Nephron progenitor cell (in vitro differentiated cells): ENCODE data around the gene SLC24A1.

ENCODE experiments used
- DNase-seq: peaks from one replicate; pipeline ENCODE4 v3.0.0; 2021
- H3K27ac Mint-ChIP-seq: 2 replicates; pipeline ENCODE4 v1.8.0; 2021; ENCODE audit warnings: mild to moderate bottlenecking, moderate library complexity, mixed read lengths
- H3K27me3 Mint-ChIP-seq: 2 replicates; pipeline ENCODE4 v1.8.0; 2021; ENCODE audit warnings: mild to moderate bottlenecking, low read depth, mixed read lengths; ENCODE audit not compliant: poor library complexity
- H3K36me3 Mint-ChIP-seq: 2 replicates; pipeline ENCODE4 v1.8.0; 2021; ENCODE audit warnings: low read depth, mixed read lengths
- H3K4me1 Mint-ChIP-seq: 2 replicates; pipeline ENCODE4 v1.8.0; 2021; ENCODE audit warnings: mixed read lengths
- H3K4me3 Mint-ChIP-seq: 2 replicates; pipeline ENCODE4 v1.8.0; 2021; ENCODE audit warnings: mild to moderate bottlenecking, moderate library complexity, mixed read lengths
- H3K9me3 Mint-ChIP-seq: 2 replicates; pipeline ENCODE4 v1.8.0; 2021; ENCODE audit warnings: mild to moderate bottlenecking, moderate library complexity, mixed read lengths
- TF ChIP-seq, protein P1 (sequence below): fragments of 200-600 bp; sonication (generic); IDR thresholded peaks from 2 replicates; pipeline ENCODE4 v1.5.0; 2021; ENCODE audit warnings: antibody characterized with exemption

SLC24A1 gene

DNA sequence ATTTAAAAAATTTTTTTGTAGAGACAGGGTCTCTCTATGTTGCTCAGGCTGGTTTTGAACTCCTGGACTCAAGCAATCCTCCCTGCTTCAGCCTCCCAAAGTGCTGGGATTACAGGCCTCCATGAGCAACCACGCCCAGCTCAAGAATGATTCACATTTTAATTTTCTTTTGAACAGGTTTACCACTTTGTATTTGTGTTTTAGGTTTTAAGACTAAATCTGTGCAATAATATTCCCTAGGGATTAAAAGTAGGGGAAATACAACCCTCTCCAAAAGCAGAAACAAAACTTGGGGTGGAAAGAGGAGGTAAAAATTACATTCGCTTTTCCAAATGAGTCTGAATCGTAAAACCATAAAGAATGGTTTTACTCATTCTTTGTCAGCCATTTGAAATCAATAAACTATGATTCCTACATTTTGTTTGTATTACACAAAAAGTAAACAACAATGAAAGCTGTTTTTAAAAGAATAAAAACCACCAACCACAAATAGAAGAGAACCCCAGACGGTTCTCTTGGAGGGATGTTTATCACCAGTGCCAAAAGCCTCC, 37.8 kb downstream of the SLC24A1 start:
- TF ChIP-seq, protein P1, sequence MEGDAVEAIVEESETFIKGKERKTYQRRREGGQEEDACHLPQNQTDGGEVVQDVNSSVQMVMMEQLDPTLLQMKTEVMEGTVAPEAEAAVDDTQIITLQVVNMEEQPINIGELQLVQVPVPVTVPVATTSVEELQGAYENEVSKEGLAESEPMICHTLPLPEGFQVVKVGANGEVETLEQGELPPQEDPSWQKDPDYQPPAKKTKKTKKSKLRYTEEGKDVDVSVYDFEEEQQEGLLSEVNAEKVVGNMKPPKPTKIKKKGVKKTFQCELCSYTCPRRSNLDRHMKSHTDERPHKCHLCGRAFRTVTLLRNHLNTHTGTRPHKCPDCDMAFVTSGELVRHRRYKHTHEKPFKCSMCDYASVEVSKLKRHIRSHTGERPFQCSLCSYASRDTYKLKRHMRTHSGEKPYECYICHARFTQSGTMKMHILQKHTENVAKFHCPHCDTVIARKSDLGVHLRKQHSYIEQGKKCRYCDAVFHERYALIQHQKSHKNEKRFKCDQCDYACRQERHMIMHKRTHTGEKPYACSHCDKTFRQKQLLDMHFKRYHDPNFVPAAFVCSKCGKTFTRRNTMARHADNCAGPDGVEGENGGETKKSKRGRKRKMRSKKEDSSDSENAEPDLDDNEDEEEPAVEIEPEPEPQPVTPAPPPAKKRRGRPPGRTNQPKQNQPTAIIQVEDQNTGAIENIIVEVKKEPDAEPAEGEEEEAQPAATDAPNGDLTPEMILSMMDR = no peak
- no peak overlapping the region for H3K4me3 Mint-ChIP-seq
- H3K27ac Mint-ChIP-seq = no peak overlapping the region
- peaks cover 16% of the 10 kb centered on the region for H3K36me3 Mint-ChIP-seq
- H3K27me3 Mint-ChIP-seq = no peaks in the 10 kb centered on the region
- DNase-seq = no peak
- H3K9me3 Mint-ChIP-seq = no peaks in the 10 kb centered on the region
- peaks cover 4% of the 10 kb centered on the region for H3K4me1 Mint-ChIP-seq

DNA sequence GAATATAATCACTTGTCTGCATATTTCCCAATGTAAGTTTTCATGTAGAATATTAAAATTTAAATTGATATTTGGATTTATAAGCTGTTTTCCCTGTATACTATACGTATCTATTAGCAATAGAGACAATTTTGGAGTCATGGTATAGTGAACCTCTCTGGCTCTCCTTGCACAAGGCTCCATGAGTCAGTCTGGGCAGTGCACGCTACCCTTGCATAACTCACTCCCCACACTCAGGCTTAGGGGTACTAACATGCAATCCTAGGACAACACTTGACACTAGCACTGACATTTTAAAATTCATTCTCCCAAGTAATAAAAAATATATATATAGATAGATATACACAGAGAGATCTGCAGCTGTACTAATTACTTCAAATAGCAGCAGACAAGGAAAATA, 39.2 kb downstream of the SLC24A1 start:
- H3K4me3 Mint-ChIP-seq = no peak overlapping the region
- no peak for DNase-seq
- H3K9me3 Mint-ChIP-seq = no peaks in the 10 kb centered on the region
- peaks cover 4% of the 10 kb centered on the region for H3K4me1 Mint-ChIP-seq
- H3K36me3 Mint-ChIP-seq = peaks cover 3% of the 10 kb centered on the region
- no peaks in the 10 kb centered on the region for H3K27me3 Mint-ChIP-seq
- no peak overlapping the region for H3K27ac Mint-ChIP-seq
- TF ChIP-seq, protein P1 = no peak

DNA sequence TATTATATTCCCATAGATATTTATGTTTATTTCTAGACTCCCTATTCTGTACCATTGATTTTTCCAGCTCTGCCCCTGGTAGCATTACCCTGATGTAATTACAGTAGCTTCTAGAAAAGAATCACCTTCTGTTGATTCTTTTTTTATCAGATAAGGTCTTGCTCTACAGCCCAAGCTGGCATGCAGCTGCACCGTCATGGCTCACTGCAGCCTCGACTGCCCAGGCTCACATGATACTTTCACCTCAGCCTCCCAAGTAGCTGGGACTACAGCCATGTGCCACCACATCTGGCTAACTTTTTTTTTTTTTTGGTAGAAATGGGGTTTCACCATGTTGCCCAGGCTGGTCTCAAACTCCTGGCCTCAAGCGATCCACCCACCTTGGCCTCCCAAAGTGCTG, 41.8 kb downstream of the SLC24A1 start:
- Mint-ChIP-seq H3K4me1 (peaks cover 4% of the 10 kb centered on the region), H3K27me3 (no peaks in the 10 kb centered on the region), H3K27ac (no peak overlapping the region), H3K4me3 (no peak overlapping the region), H3K36me3 (no peaks in the 10 kb centered on the region), H3K9me3 (no peaks in the 10 kb centered on the region)
- DNase-seq = no peak
- TF ChIP-seq, protein P1 = no peak

DNA sequence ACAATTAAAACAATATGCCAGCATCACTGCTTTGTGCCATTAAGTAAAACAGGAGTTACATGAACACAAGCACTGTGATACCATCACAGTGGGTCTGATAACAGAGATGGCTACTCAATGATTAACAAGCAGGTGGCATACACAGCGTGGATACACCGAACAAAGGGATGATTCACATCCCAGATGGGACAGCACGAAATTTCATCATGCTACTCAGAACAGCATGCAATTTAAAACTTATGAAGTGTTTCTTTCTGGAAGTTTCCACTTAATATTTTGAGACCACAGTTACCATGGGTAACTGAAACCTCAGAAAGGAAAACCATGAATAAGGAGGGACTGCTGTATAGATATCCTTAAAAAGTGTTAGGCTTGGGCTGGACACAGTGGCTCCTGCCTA, 44.5 kb downstream of the SLC24A1 start:
- DNase-seq = no peak
- Mint-ChIP-seq H3K4me1 (peaks cover 4% of the 10 kb centered on the region), H3K9me3 (no peaks in the 10 kb centered on the region), H3K36me3 (peaks cover 9% of the 10 kb centered on the region), H3K4me3 (no peak overlapping the region), H3K27me3 (no peaks in the 10 kb centered on the region), H3K27ac (no peak overlapping the region)
- TF ChIP-seq, protein P1 = no peak

DNA sequence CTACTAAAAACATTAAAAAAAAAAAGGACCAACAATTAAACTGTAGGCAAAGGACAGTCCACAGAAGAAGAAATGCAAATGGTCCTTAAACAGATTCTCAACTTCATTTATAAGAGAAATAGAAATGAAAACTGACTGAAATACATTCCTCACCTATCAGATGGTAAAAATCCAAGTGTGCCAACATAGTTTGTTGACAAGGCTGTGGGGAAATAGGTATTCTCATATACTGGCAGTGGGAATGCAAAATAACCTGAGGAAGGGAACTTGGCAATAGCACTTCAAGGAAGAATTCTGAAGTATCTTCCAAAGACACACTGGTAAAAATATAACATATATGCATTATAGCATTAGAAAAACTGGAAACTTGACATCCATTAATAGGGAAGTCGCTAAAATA, 53.8 kb downstream of the SLC24A1 start:
- Mint-ChIP-seq H3K27me3 (peaks cover 10% of the 10 kb centered on the region), H3K27ac (no peak overlapping the region), H3K4me1 (no peaks in the 10 kb centered on the region), H3K9me3 (no peaks in the 10 kb centered on the region), H3K4me3 (no peak overlapping the region), H3K36me3 (peaks cover 9% of the 10 kb centered on the region)
- no peak for DNase-seq
- TF ChIP-seq, protein P1 = no peak

DNA sequence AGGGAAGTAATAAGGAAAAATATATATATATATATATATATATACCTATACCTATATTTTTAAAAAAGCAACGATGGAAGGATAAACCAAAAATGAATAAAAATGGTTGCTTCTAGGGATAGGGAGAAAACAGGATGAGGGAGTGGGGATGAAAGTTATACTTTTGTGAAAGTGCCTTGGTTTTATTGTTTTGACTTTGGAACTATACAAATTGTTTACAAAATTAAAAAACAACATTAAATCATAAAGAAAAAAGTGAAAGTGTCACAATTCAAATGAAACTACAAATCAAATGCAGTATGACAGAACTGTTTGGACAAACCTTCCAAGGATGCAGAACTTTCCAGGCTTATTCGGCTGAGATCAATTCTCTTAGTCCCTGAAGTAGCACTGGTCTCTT, 54.4 kb downstream of the SLC24A1 start:
- peaks cover 6% of the 10 kb centered on the region for H3K36me3 Mint-ChIP-seq

More for the DNA sequence above, 54.4 kb downstream of the SLC24A1 start:
- H3K27me3 Mint-ChIP-seq = peaks cover 10% of the 10 kb centered on the region
- DNase-seq = no peak
- no peak overlapping the region for H3K27ac Mint-ChIP-seq
- no peaks in the 10 kb centered on the region for H3K4me1 Mint-ChIP-seq
- no peak overlapping the region for H3K4me3 Mint-ChIP-seq
- TF ChIP-seq, protein P1 = no peak
- H3K9me3 Mint-ChIP-seq = no peaks in the 10 kb centered on the region
